K562 (cell line): ENCODE results near the gene TARBP2. TPM values are rescaled to one million over a fixed set of nuclear protein-coding genes. Genes with fewer than 3 reads are reported as not detected.

Experiments used
- ATF7 ChIP-seq: fragments of 450-650 bp; IDR thresholded peaks from 2 replicates; pipeline ENCODE4 v1.7.1; 2014; ENCODE audit warnings: mild to moderate bottlenecking, moderate library complexity
- MEF2A ChIP-seq: IDR thresholded peaks from 2 replicates; pipeline ENCODE4 v1.6.1; 2011; ENCODE audit warnings: low read depth, mild to moderate bottlenecking, low read length, moderate library complexity; ENCODE audit not compliant: control insufficient read depth
- NFIX ChIP-seq: fragments of 250-450 bp; sonication (Bioruptor Pico); IDR thresholded peaks from 2 replicates; pipeline ENCODE4 v1.4.0; 2020; ENCODE audit warnings: low read depth, mild to moderate bottlenecking, moderate library complexity
- RAD21 ChIP-seq, 2 experiments: fragments of 250-450 bp in 1 of 2; fragments of 450-650 bp in 1 of 2; sonication (Bioruptor Pico) in 1 of 2; formaldehyde crosslinking in 1 of 2; IDR thresholded peaks in 1 of 2; conservative IDR thresholded peaks in 1 of 2; 2 replicates each; pipeline versions ENCODE4 v1.4.0 to v1.8.0; 2020 to 2022; ENCODE audit warnings: mild to moderate bottlenecking in 2 of 2, moderate library complexity in 1 of 2
- RHOXF2B ChIP-seq: fragments of 250-450 bp; sonication (Bioruptor Pico); conservative IDR thresholded peaks from 2 replicates; pipeline ENCODE4 v1.5.1; 2021
- SIX5 ChIP-seq, 2 experiments: IDR thresholded peaks; 2 replicates each; pipeline ENCODE4 v1.6.1; 2011; ENCODE audit warnings: low read length in 2 of 2, borderline replicate concordance in 1 of 2, low read depth in 1 of 2, mild to moderate bottlenecking in 1 of 2, moderate library complexity in 1 of 2; ENCODE audit not compliant: insufficient read depth in 1 of 2
- SNIP1 ChIP-seq: fragments of 450-650 bp; IDR thresholded peaks from 2 replicates; pipeline ENCODE4 v1.7.1; 2017; ENCODE audit warnings: low read depth, mild to moderate bottlenecking
- SRSF9 ChIP-seq: fragments of 200-400 bp; formaldehyde crosslinking; IDR thresholded peaks from 2 replicates; pipeline ENCODE4 v1.6.1; 2017; ENCODE audit warnings: low read depth, low read length, borderline replicate concordance
- TBL1XR1 ChIP-seq, 2 experiments: IDR thresholded peaks; 2 replicates each; pipeline ENCODE4 v1.6.1; 2012; ENCODE audit warnings: improper control_type of control experiment in 2 of 2, low read length in 2 of 2, mild to moderate bottlenecking in 1 of 2
- TCF7L2 ChIP-seq: fragments of 150-350 bp; IDR thresholded peaks from 2 replicates; pipeline ENCODE4 v1.6.1; 2016; ENCODE audit warnings: low read depth, mild to moderate bottlenecking, low read length, moderate library complexity
- ZZZ3 ChIP-seq: fragments of 450-650 bp; IDR thresholded peaks from 2 replicates; pipeline ENCODE4 v1.6.1; 2016; ENCODE audit warnings: antibody characterized with exemption, mild to moderate bottlenecking, moderate library complexity
- polyA plus RNA-seq, 8 experiments: library from polyadenylated mRNA; depleted of rRNA in 4 of 8; stranded (reverse) in 5 of 8; unstranded in 3 of 8; fragments of >200 nt; fragmentation: Nextera tagmentation in 2 of 8; fragmentation: Illumina TruSeq in 1 of 8; extraction: Ambion mirVana in 2 of 8; extraction: Trizol in 1 of 8; gene quantifications; 2 replicates each; pipeline versions ENCODE4 v1.2.1 to v1.2.3, GENCODE V29; 2011 to 2014; ENCODE audit warnings: inconsistent platforms in 1 of 8, missing spikeins in 1 of 8
- total RNA-seq, 7 experiments: library from RNA; depleted of rRNA in 6 of 7; stranded (reverse); fragments of >200 nt in 6 of 7; fragmentation: Illumina TruSeq in 2 of 7; extraction: Trizol in 2 of 7; gene quantifications; 2 replicates each; pipeline versions ENCODE4 v1.2.1 to v1.2.3, GENCODE V29; 2011 to 2021; ENCODE audit warnings: low replicate concordance in 1 of 7
- TF ChIP-seq, protein P1 (sequence below): fragments of 250-450 bp; sonication (Bioruptor Pico); IDR thresholded peaks from 2 replicates; pipeline ENCODE4 v1.8.0; 2021; ENCODE audit warnings: moderate library complexity, mild to moderate bottlenecking, inconsistent platforms
- TF ChIP-seq, protein P2 (sequence below): sonication (generic); formaldehyde crosslinking; IDR thresholded peaks from 2 replicates; pipeline ENCODE4 v1.8.1; 2023; ENCODE audit warnings: mild to moderate bottlenecking, missing genetic modification reagents
- TF ChIP-seq, protein P3 (sequence below): fragments of 450-650 bp; IDR thresholded peaks from 2 replicates; pipeline ENCODE4 v1.6.1; 2018; ENCODE audit warnings: mild to moderate bottlenecking, low read depth; ENCODE audit not compliant: partially characterized antibody
- TF ChIP-seq, protein P4 (sequence below), 3 experiments: fragments of 200-800 bp in 1 of 3; fragments of 250-450 bp in 1 of 3; fragments of 450-650 bp in 1 of 3; sonication (Bioruptor Pico) in 1 of 3; sonication (Bioruptor generic) in 1 of 3; formaldehyde crosslinking in 1 of 3; IDR thresholded peaks; 2 replicates each; pipeline versions ENCODE4 v1.6.1 to v1.8.0; 2016 to 2022; ENCODE audit warnings: mild to moderate bottlenecking in 2 of 3, missing genetic modification characterization in 2 of 3, missing compliant biosample characterization in 1 of 3, moderate library complexity in 1 of 3
- TF ChIP-seq, protein P5 (sequence below): fragments of 450-650 bp; formaldehyde crosslinking; IDR thresholded peaks from 2 replicates; pipeline ENCODE4 v1.4.0; 2020; ENCODE audit warnings: mild to moderate bottlenecking, moderate library complexity

Gene TARBP2
- total and polyA plus RNA-seq, 9 of the 15 experiments (the other 6 are each of a cell fraction or from before 2014, with no cell fraction given), result 5.6 to 69.0 (median 44.6) TPM

DNA sequence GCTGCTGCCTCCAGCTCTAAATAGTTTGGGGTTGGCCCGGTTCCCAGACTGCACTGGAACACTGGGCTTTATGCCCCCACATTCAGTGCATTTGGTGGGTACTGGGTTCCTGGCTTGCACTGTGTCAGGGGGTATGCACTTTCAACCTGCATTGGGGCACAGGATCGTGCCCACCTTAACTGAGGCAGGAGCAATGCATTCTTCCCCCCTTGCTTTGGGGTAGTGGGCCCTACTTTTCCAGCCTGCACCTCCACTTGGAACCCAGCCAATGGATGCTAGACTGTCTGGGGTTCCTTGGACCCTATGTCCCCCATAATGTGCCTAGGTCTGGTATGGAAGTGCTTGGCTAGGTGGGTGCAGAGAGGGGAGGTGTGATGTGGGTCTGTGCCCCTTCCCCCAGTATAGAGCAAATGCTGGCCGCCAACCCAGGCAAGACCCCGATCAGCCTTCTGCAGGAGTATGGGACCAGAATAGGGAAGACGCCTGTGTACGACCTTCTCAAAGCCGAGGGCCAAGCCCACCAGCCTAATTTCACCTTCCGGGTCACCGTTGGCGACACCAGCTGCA is 615 bp downstream of the TARBP2 start (continued):
- TF ChIP-seq, protein P1, sequence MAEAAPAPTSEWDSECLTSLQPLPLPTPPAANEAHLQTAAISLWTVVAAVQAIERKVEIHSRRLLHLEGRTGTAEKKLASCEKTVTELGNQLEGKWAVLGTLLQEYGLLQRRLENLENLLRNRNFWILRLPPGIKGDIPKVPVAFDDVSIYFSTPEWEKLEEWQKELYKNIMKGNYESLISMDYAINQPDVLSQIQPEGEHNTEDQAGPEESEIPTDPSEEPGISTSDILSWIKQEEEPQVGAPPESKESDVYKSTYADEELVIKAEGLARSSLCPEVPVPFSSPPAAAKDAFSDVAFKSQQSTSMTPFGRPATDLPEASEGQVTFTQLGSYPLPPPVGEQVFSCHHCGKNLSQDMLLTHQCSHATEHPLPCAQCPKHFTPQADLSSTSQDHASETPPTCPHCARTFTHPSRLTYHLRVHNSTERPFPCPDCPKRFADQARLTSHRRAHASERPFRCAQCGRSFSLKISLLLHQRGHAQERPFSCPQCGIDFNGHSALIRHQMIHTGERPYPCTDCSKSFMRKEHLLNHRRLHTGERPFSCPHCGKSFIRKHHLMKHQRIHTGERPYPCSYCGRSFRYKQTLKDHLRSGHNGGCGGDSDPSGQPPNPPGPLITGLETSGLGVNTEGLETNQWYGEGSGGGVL (CRISPR knock-in tag), result no peak
- TF ChIP-seq, protein P2, sequence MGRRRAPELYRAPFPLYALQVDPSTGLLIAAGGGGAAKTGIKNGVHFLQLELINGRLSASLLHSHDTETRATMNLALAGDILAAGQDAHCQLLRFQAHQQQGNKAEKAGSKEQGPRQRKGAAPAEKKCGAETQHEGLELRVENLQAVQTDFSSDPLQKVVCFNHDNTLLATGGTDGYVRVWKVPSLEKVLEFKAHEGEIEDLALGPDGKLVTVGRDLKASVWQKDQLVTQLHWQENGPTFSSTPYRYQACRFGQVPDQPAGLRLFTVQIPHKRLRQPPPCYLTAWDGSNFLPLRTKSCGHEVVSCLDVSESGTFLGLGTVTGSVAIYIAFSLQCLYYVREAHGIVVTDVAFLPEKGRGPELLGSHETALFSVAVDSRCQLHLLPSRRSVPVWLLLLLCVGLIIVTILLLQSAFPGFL (CRISPR knock-in tag), result no peak
- TF ChIP-seq, protein P3, sequence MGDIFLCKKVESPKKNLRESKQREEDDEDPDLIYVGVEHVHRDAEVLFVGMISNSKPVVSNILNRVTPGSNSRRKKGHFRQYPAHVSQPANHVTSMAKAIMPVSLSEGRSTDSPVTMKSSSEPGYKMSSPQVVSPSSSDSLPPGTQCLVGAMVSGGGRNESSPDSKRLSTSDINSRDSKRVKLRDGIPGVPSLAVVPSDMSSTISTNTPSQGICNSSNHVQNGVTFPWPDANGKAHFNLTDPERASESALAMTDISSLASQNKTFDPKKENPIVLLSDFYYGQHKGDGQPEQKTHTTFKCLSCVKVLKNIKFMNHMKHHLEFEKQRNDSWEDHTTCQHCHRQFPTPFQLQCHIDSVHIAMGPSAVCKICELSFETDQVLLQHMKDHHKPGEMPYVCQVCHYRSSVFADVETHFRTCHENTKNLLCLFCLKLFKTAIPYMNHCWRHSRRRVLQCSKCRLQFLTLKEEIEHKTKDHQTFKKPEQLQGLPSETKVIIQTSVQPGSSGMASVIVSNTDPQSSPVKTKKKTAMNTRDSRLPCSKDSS, result no peak
- no peak for TF ChIP-seq MEF2A
- TF ChIP-seq TCF7L2, result no peak
- TF ChIP-seq NFIX, result 0 out of 2 replicates have a peak, but pooled peaks have one; percentile 11
- TF ChIP-seq, protein P4, sequence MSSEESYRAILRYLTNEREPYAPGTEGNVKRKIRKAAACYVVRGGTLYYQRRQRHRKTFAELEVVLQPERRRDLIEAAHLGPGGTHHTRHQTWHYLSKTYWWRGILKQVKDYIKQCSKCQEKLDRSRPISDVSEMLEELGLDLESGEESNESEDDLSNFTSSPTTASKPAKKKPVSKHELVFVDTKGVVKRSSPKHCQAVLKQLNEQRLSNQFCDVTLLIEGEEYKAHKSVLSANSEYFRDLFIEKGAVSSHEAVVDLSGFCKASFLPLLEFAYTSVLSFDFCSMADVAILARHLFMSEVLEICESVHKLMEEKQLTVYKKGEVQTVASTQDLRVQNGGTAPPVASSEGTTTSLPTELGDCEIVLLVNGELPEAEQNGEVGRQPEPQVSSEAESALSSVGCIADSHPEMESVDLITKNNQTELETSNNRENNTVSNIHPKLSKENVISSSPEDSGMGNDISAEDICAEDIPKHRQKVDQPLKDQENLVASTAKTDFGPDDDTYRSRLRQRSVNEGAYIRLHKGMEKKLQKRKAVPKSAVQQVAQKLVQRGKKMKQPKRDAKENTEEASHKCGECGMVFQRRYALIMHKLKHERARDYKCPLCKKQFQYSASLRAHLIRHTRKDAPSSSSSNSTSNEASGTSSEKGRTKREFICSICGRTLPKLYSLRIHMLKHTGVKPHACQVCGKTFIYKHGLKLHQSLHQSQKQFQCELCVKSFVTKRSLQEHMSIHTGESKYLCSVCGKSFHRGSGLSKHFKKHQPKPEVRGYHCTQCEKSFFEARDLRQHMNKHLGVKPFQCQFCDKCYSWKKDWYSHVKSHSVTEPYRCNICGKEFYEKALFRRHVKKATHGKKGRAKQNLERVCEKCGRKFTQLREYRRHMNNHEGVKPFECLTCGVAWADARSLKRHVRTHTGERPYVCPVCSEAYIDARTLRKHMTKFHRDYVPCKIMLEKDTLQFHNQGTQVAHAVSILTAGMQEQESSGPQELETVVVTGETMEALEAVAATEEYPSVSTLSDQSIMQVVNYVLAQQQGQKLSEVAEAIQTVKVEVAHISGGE (CRISPR knock-in tag; IDR thresholded peaks at IDR 0.05), result no peak
- TF ChIP-seq, protein P5, sequence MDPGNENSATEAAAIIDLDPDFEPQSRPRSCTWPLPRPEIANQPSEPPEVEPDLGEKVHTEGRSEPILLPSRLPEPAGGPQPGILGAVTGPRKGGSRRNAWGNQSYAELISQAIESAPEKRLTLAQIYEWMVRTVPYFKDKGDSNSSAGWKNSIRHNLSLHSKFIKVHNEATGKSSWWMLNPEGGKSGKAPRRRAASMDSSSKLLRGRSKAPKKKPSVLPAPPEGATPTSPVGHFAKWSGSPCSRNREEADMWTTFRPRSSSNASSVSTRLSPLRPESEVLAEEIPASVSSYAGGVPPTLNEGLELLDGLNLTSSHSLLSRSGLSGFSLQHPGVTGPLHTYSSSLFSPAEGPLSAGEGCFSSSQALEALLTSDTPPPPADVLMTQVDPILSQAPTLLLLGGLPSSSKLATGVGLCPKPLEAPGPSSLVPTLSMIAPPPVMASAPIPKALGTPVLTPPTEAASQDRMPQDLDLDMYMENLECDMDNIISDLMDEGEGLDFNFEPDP (CRISPR knock-in tag), result no peak
- no peak for TF ChIP-seq SIX5 (IDR thresholded peaks at IDR 0.05; ENCODE audit: borderline replicate concordance in 1 of 2, insufficient read depth in 1 of 2, low read depth in 1 of 2, low read length in 2 of 2)
- TF ChIP-seq RHOXF2B (CRISPR knock-in tag), result no peak
- TF ChIP-seq SRSF9, result no peak
- no peak for TF ChIP-seq SNIP1
- no peak for TF ChIP-seq RAD21 (CRISPR knock-in tag; conservative IDR thresholded peaks at IDR 0.05 in 1 of 2, IDR thresholded peaks at IDR 0.05 in 1 of 2)
- no peak for TF ChIP-seq ATF7
- 0 out of 2 replicates have a peak, but pooled peaks have one; percentile 21 for TF ChIP-seq ZZZ3
- no peak for TF ChIP-seq TBL1XR1 (IDR thresholded peaks at IDR 0.05; ENCODE audit: low read length in 2 of 2)
